A549 (cell line): ENCODE results near the gene C3orf22.

Source experiments
- BCL3 ChIP-seq: fragments of >200 bp; sonication (Bioruptor Twin); formaldehyde crosslinking; IDR thresholded peaks from 3 replicates; pipeline ENCODE4 v1.6.1; 2016
- CBX8 ChIP-seq: fragments of 200-600 bp; sonication (generic); IDR thresholded peaks from 2 replicates; pipeline ENCODE4 v1.6.1; 2016
- CTCF ChIP-seq: fragments of >200 bp; sonication (Bioruptor Twin); formaldehyde crosslinking; IDR thresholded peaks from 3 replicates; pipeline ENCODE4 v1.5.1; 2016
- EP300 ChIP-seq, 2 experiments: fragments of >200 bp; sonication (Bioruptor Twin); formaldehyde crosslinking; IDR thresholded peaks; 2 replicates in 1 of 2; 3 replicates in 1 of 2; pipeline ENCODE4 v1.6.1; 2016 to 2017
- ESRRA ChIP-seq: fragments of 150-350 bp; IDR thresholded peaks from 2 replicates; pipeline ENCODE4 v1.6.1; 2014; ENCODE audit warnings: mild to moderate bottlenecking, low read length, borderline replicate concordance
- FOSL2 ChIP-seq, 2 experiments: fragments of 450-650 bp in 1 of 2; fragments of >200 bp in 1 of 2; sonication (Bioruptor Twin) in 1 of 2; formaldehyde crosslinking; IDR thresholded peaks; 2 replicates each; pipeline versions ENCODE4 v1.5.0 to v1.6.1; 2016 to 2020; ENCODE audit warnings: mild to moderate bottlenecking in 1 of 2, moderate library complexity in 1 of 2
- HDAC2 ChIP-seq: fragments of 200-600 bp; sonication (generic); IDR thresholded peaks from 2 replicates; pipeline ENCODE4 v1.6.1; 2016
- JUNB ChIP-seq: fragments of >200 bp; sonication (Bioruptor Twin); formaldehyde crosslinking; IDR thresholded peaks from 2 replicates; pipeline ENCODE4 v1.6.1; 2016
- MAX ChIP-seq: IDR thresholded peaks from 2 replicates; pipeline ENCODE4 v1.6.1; 2012
- MYC ChIP-seq: IDR thresholded peaks from 2 replicates; pipeline ENCODE4 v1.6.1; 2012; ENCODE audit warnings: mild to moderate bottlenecking, inconsistent platforms, low read length, improper control_type of control experiment, borderline replicate concordance
- POLR2A ChIP-seq: IDR thresholded peaks from 2 replicates; pipeline ENCODE4 v1.6.1; 2012; ENCODE audit warnings: mild to moderate bottlenecking, low read length
- RAD21 ChIP-seq, 2 experiments: fragments of >200 bp in 1 of 2; sonication (Bioruptor Twin) in 1 of 2; formaldehyde crosslinking in 1 of 2; IDR thresholded peaks in 1 of 2; conservative IDR thresholded peaks in 1 of 2; 2 replicates in 1 of 2; 3 replicates in 1 of 2; pipeline ENCODE4 v1.6.1; 2012 to 2018; ENCODE audit warnings: inconsistent platforms in 1 of 2
- RCOR1 ChIP-seq: fragments of 150-350 bp; IDR thresholded peaks from 2 replicates; pipeline ENCODE4 v1.6.1; 2014; ENCODE audit warnings: antibody characterized with exemption, low read length, low read depth
- RFX5 ChIP-seq: fragments of 450-650 bp; IDR thresholded peaks from 2 replicates; pipeline ENCODE4 v1.7.1; 2014; ENCODE audit warnings: antibody characterized with exemption, mild to moderate bottlenecking, moderate library complexity

GRCh38 chr3:126573492-126574117, 14.9 kb upstream of the C3orf22 start:
- TF ChIP-seq POLR2A, result no peak
- no peak for TF ChIP-seq CTCF
- TF ChIP-seq RFX5, result no peak
- TF ChIP-seq RCOR1, result no peak
- no peak for TF ChIP-seq BCL3
- no peak for TF ChIP-seq CBX8
- TF ChIP-seq MAX, result no peak
- TF ChIP-seq ESRRA, result no peak
- TF ChIP-seq EP300 (IDR thresholded peaks at IDR 0.05), result no peak
- no peak for TF ChIP-seq RAD21 (conservative IDR thresholded peaks at IDR 0.05 in 1 of 2, IDR thresholded peaks at IDR 0.05 in 1 of 2)
- TF ChIP-seq MYC, result no peak
- no peak for TF ChIP-seq JUNB
- TF ChIP-seq HDAC2, result no peak
- TF ChIP-seq FOSL2 (IDR thresholded peaks at IDR 0.05), result no peak
- no peak for TF ChIP-seq FOSL2 (CRISPR knock-in tag; IDR thresholded peaks at IDR 0.05)
